Measurements from ENCODE around the gene TRPV4. TPM values are rescaled to one million over a fixed set of nuclear protein-coding genes. Genes with fewer than 3 reads are reported as not detected.

The TRPV4 gene
- total RNA-seq, 1 experiment from 2014 or later: 0.02 TPM

DNA sequence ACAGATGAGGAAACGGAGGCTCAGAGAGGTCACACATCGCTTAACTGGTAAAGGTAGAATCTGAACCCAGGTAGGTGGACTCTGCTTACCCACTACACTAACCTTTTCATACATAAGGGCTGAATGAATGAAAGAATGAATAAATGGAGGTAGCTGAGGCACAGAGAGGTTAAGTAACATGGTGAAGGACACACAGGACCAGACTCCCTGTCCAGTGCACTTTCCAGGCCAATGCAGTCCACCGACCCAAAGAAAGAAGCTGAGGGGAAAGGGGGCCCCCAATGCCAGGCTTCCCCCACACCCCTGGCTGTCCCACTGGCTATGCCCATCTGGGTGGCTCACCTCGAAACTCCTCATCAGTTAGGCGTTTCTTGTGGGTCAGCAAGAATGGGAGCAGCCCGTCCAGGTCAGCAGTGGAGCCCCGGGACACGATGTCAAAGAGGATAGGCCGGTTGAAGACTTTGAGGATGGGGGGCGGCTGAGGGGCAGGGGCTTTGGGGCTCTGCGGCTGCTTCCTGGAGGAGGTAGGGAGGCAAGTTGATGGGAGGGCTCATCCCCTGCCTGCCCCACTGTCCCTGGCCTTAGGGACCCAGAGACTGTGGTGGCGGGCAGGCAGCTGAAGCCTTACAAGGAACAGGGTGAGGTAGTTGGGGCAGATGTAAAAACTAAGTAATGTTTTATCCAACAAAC lies 25.1 kb downstream of the TRPV4 start:
- DNase-seq (ENCODE audit: low spot score): no peak

DNA sequence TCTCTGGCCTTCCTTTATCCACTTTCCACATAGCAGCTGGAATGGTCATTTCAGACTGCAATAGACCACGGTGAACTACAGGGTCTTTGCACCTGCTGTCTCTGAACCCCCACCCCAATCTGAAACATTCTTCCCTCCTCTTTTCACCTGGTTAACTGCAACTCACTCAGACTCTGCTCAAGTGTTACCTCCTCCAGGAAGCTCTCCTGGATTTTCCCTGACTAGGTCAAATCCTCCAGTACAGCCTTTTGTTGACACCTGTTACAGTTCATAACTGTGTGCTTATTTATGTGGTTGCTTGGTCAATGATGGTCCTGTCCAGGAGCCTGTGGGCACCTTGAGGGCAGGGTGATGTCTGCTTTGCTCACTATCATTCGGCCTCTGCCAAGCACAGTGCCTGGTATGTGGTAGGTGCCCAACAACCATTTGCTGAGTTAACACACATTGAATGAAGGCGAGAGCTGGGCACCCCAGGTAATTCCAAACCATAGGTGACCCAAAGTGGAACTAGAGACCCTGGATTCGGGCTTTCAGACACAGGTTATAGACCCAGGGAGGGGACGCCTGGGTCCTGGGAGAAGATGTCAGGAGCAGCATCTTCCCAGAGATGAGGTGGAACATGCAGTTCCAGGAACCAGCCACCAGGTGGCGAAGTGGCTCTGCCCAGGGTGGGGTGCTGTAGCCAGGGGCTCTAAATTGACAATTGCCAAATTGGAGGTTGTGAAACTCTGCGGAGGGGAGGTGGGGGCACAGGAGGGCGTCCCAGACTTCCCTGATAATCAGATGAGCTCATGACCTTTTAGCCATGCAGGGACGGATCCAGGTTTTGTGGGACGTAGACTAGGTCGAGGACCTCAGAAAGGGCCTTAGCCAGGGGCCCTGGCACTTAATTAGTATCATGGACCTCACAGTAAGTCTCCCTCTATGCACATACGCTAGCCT lies 28.1 kb downstream of the TRPV4 start:
- DNase-seq (ENCODE audit: low spot score): no peak

DNA sequence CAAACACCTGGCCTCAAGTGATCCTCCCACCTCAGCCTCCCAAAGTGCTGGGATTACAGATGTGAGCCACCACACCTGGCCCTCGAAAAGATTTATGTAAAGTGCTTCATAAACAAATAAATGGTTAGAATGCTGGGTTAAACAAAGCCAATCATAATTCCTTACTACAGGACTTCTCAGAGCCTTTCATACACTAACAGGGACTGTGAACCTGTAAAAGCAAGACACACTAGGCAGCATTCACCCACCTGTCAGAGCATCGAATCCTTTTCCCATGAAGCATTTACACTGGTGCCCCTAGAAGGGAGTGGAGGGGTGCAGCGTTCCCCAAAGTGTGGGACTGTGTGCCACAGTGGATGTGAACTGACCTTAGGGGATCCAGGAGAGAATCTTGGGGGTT lies 29.5 kb downstream of the TRPV4 start:
- no peak for DNase-seq (ENCODE audit: low spot score)

DNA sequence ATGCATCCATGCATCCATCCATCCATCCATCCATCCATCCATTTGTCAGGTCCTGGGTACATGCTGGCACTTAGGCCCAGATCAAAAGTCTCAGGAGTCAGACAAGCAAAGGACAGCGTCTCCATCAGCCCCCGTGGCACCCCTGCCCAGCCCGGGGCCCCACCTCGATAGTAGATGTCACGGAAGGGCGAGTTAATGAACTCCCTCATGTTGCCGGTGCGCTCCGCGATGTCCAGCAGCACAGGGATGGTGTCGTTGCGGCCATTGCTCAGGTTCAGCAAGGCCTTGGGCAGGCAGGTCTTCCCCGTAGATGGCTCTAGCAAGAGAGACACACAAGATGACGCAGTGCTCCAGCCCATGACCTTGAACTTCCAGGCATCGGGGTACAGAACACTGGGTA lies 30.4 kb downstream of the TRPV4 start:
- DNase-seq (ENCODE audit: low spot score): no peak

DNA sequence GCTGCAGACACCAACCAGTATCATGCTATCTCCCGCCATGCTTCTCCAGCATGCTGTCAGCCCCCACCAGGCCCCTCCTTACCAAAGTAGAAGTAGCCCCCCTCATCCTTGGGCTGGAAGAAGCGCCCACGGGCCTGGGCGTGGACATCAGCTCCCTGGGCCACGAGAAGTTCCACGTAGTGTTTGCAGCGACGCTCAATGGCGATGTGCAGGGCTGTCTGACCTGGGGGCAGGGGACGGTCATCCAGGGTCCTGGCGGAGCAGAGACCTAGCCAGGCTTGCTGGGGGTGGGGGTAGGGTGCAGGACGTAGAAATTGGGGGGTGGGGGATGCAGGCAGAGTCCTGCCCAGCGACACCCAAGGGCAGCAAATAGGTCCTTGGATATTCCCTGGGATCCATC lies 32.7 kb downstream of the TRPV4 start:
- DNase-seq (ENCODE audit: low spot score): no peak

DNA sequence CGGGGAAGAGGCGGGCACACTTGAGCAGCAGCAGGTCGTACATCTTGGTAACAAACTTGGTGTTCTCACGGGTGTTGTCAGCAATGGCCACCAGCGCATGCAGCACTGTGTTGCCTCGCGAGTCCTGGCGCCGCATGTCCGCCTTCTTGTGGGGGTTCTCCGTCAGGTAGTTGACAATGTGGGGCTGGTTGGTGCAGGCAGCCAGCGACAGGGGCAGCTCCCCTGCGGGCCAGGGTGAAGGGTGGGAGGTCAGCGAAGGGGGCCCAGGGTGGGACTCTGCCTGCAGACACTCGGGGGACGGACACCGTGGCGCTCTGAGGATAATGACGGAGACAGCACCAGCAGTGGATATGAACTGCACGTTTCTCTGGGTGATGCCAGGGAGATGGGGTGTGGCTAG lies 34.5 kb downstream of the TRPV4 start:
- DNase-seq (ENCODE audit: low spot score): no peak

DNA sequence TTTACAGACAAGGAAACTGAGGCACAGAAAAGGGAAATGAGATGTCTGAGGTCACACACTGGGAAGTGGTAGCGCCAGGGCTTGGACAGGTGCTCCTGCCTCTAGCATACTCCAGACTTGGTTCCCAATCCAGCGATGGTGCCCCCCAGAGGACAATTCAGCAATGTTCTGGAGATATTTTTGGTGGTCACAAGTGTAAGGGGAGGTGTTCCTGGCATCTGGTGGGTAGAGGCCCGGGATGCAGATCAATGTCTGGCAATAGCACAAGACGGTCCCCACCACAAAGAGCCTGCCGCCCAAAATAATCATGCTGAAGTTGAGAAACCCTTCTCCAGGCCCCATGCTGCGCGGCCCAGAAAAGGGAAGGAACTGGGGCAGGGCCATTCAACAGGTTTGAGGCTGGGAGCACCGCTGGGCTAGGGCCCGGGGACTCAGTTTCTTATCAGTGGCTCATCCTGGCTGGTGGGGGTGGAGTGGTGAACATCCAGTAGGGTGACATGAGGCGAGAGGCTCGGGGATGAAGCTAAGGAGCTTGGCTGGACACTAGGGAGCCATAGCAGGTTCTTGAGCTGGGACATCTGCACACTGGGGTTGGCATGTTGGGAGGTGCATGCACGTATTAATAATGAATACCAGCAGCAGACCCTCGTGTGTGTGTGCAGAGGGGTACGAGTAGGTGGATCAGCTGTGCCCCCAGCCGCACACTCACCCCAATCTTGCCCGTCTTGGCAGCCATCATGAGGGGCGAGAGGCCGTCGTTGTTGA lies 35.1 kb downstream of the TRPV4 start:
- DNase-seq (ENCODE audit: low spot score): no peak

DNA sequence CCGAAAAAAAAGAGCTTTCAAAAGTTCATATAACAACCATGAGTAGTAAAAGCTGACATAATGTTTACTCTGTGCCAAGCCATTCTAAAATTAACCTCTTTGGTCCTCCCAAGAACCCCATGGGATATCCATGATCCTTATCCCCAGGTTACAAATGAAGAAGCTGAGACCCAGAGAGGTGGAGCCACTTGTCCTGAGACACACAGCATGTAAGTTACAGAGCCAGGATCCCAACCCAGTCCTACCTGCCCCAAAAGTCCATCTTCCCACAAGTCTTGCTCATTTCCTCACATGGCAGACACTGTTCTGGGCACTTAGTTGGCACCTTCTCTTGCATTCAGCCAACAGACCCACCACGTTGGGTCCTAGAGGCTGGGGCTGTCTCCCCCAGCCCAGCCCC lies 37.1 kb downstream of the TRPV4 start:
- no peak for DNase-seq (ENCODE audit: low spot score)

DNA sequence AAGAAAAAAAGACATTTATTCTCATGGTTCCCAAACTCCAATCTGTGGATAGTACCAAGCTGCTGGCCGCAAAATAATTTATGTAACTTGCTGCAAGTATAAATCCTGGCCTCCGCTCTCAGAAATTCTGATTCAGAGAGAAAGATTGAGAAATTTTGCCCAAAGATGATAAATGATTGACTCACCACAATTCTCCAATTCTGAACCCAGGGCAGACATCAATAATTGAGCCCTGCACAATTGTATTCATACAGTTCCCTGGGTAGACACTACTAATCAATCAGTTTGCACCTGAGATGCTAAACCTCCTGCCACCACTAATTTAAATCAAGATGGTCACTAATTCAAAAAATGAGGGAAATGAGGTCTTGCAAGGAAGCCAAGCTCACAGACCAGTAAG lies 38.2 kb downstream of the TRPV4 start:
- DNase-seq (ENCODE audit: low spot score): no peak

DNA sequence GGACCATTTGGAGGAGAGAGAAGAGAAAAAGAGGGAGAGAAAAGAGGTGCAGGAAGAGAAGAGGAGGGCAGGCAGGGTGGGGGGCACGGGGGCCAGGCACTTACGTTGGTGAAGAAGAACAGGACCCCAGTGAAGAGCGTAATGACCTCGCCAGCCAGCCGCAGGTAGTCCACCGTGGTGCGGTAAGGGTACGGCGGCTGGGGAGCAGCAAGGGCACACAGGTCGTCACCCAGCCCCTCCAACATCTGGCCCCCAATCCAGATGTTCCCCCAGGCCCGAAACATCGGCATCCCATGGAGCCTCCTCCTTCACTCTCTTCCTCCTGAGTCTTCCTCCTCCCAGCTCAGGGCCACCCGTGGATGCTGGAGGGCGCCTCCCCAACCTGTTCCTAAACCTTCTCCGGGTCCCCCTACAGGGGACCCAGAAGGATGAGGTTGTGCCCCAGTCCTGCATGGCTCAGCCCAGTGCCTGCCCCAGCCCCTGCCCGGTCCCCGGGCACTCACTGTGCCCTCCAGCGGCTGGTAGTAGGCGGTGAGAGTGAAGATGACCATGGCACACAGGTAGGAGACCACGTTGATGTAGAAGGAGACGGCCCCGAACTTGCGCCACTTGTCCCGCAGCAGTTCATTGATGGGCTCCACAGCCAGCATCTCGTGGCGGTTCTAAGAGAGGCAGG lies 39.2 kb downstream of the TRPV4 start:
- no peak for DNase-seq (ENCODE audit: low spot score)

DNA sequence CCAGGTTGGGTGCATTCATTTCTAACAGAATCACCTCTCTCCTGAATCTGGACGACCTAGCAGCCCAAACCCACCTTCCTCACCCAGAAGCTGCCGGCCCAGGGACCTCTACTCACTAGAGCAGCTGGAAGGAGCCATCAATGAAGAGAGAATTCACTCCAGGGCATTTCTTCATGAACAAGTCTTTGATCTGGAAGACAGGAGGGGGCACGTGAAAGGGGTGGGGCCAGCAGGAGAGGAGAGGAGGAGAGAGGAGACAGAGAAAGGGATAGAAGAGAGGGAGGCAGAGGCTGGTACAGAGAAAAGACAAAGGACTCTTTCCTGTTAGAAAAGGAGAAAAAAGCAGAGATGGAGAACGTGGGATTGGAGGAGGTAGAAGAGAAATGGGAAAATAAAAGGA lies 39.8 kb downstream of the TRPV4 start:
- no peak for DNase-seq (ENCODE audit: low spot score)

DNA sequence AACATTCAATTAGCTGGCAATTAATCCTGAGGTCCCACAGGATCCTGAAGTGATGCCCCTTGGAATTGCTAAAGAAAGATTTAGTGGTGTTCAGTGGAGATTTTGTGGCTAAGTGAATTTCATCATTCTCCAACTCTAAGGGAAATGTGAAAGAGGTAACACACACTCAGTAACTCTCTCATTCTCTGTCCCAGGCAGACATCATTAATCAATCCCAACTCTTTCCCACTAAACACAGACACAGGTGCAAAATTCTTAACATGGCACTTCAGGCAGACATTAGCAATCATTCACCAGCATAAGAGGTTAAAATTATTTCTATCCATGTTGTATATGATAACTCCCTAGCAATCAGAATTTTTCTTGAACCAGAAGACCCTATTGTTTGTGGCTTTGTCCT lies 40.2 kb downstream of the TRPV4 start:
- no peak for DNase-seq (ENCODE audit: low spot score)

DNA sequence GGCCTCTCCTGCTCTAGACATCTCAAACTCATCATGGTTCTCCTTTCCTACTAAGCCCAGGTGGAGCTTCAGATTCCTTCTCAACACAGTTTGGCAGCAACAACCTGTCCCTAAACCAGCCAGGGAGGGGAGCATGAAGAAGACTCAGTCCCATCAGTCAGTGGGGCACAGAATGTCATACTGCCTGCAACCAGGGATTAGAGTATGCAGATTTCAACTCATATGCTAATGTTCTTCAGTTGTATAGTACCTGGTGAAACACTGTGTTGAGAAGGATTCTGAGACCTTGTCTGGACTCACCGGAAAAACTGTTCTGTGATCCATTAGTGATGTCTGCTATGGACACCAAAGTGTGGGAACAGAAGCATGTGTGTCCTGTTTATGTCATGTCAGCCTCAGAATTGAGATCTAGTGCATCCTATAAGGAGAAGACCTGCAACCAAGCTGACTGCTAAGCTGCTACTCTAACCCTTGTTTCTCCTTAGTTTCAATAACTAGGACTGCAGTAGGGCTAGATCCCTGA lies 43.6 kb downstream of the TRPV4 start:
- DNase-seq (ENCODE audit: low spot score): no peak

DNA sequence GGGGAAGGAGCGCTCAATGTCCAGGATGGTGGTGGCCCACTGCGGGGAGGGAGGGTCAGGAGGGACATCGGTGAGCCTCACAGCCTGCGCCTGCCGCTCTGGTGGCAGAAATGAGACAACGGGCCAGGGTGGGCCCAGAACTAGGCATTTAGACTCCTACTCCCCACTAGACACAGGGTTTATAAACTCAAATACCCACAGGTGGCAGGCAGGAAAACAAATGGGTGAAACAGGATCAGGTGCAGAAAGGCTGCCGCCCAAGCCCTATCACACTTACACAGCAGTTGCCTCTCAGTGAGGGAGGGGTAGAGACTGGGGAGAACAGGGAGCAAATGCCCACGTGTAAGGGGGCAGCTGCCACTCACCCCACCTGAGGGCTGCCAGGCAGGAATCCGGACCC lies 46.4 kb downstream of the TRPV4 start:
- no peak for DNase-seq (ENCODE audit: low spot score)

DNA sequence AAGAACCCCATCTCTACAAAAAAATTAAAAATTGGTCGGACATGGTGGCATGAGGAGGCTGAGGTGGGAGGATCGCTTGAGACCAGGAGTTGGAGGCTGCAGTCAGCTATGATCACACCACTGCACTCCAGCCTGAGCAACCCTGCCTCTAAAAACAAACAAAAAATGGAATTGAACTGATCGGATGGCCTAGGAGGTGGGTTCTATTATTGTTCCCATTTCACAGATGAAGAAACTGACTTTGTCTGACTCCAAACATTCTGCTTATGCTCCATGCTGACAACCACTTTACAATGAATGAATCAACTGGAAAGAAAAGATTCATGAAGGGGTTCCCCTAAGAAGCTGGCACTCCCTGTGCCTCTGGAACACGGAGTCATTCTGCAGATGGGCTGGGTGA lies 47.3 kb downstream of the TRPV4 start:
- no peak for DNase-seq (ENCODE audit: low spot score)

DNA sequence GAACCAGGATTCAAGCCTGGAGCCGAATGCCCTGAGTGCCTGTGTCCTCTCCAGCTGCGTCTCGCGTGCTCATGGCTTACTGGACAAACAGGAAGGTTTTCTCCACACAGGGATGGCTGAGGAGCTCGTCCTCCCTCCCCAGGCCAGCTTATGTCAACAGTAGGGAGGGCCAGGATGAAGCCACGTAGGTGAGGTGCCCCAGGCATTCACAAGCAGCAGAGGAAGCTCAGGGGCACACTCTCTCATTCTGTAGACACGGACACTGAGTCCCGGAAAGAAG lies 49.3 kb downstream of the TRPV4 start:
- DNase-seq (ENCODE audit: low spot score): no peak

DNA sequence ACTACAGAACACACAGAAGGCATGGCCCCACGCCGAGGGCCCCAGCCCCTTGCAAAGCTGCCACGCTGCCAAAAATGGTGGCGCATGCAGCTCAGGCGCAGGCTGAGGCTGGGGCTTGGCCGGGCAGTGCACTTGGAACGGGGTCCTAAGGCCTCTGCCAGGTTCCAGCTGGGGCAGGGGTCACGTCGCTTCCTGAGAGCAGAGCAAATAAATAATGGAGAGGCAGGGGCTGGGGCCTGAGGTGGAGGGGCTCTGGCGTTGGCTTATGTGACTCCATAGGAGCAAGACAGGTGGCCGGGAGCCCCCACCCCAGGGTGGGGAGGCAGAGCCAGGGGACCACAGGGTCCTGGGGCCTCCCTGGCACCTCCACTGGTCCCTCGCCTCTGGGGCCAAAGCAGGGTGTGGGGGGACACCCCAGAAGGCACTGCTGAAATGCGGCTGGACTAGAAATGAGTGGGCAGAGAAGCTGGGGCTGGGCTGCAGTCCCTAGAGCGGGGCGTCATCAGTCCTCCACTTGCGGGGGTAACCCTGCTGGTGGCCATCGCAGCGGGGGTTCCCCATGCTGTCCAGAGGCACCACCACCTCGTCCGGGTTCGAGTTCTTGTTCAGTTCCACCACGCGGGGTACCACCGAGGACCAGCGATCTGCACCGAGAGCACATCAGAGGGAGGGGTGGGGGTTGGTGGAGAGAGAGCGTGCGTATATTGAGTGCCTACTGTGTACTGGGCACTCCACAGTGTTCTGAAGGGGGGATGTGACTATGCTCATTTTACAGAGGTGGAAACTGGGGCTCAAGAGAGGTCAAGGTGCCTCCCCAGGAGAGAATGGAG lies 49.8 kb downstream of the TRPV4 start:
- DNase-seq (ENCODE audit: low spot score): no peak

DNA sequence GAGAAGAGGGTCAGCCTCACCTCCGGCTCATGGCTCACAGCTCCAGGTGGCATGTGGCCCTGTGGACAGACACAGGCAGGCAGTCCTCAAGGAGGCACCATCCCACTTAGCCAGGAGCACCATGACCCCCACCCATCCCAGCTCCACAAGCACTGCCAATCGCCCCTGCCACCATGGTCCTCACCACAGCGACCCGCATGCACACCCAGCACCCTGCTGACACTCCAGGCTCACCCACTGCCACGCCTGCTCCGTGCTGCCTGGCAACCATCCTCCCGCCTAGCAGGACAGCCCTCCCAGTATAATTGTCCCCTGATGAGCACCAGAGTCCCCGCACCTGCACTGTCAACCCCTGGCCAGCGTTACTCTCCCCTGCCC lies 50.9 kb downstream of the TRPV4 start:
- no peak for DNase-seq (ENCODE audit: low spot score)

DNA sequence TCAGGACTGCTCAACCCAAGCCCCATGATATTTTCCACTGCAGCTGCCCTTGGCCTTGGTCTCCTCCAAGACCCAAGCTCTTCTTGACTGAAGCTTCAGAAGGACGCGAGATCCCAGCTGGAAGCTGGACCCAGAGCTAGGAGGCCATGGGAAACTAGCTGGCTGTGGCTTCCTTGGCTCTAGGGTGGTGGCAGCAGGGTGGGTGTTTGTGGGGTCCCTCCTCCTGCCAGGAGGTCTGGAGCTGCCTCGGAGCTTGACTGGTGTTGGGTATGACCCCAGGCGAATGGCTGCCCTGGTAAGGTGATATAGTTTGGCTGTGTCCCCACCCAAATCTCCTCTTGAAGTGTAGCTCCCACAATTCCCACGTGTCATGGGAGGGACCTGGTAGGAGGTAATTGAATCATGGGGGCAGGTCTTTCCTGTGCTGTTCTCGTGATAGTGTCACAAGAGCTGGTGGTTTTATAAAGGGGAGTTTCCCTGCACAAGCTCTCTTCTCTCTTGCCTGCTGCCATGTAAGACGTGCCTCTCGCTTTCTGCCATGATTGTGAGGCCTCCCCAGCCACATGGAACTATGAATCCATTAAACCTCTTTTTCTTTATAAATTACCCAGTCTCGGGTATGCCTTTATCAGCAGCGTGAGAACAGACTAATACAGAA lies 51.4 kb downstream of the TRPV4 start:
- DNase-seq (ENCODE audit: low spot score): no peak

DNA sequence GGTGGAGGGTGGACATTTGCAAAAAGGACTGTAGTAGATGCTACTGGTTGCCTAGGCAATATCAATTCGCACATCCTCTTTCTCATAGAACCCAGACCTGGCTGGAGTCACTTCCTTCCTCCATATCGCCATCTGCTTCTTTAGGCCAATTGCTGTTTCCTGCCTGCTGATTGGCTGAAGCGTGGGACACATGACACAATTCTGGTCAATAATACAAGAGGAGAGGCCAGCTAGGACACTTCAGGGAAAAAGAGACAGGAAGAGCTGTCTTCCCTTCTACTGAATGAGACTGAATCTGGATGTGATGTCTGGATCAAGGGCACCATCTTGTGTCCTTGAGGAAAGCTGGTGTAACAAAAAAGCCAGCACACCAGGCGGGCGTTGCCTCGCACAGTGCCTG lies 53.8 kb downstream of the TRPV4 start:
- DNase-seq (ENCODE audit: low spot score): no peak

DNA sequence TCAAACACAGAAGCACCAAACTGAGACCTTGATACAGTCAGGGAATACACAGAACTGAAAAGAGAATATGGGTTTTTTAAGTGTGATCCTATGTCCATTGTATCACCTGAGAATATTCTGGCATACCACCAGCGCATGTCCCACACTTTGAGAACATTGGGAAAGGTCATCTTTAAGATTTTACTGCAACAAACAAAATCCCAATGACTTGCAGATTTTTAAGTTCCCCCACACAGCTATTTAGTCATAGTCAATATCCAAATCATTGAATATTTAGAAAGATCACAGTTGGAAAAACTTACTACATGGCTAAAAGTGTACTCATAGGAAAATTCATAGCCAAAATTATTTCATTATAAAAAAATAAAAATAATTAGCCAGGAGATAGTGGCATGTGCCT lies 54.5 kb downstream of the TRPV4 start:
- no peak for DNase-seq (ENCODE audit: low spot score)
